Measurements from ENCODE around the gene VWA7. TPM values are rescaled to one million over a fixed set of nuclear protein-coding genes. Genes with fewer than 3 reads are reported as not detected.

Gene VWA7, protein sequence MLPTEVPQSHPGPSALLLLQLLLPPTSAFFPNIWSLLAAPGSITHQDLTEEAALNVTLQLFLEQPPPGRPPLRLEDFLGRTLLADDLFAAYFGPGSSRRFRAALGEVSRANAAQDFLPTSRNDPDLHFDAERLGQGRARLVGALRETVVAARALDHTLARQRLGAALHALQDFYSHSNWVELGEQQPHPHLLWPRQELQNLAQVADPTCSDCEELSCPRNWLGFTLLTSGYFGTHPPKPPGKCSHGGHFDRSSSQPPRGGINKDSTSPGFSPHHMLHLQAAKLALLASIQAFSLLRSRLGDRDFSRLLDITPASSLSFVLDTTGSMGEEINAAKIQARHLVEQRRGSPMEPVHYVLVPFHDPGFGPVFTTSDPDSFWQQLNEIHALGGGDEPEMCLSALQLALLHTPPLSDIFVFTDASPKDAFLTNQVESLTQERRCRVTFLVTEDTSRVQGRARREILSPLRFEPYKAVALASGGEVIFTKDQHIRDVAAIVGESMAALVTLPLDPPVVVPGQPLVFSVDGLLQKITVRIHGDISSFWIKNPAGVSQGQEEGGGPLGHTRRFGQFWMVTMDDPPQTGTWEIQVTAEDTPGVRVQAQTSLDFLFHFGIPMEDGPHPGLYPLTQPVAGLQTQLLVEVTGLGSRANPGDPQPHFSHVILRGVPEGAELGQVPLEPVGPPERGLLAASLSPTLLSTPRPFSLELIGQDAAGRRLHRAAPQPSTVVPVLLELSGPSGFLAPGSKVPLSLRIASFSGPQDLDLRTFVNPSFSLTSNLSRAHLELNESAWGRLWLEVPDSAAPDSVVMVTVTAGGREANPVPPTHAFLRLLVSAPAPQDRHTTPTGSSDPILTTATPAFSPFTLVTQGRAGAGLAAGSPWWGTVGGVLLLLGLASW
- total RNA-seq: 0.19 and 0.86 TPM in 2 replicates

GRCh38 chr6:31776989-31777666 lies at the start of gene VWA7:
VWA7 (minus strand) TSS chr6:31777328; CDS start chr6:31776779, 549 bp downstream.

DNA sequence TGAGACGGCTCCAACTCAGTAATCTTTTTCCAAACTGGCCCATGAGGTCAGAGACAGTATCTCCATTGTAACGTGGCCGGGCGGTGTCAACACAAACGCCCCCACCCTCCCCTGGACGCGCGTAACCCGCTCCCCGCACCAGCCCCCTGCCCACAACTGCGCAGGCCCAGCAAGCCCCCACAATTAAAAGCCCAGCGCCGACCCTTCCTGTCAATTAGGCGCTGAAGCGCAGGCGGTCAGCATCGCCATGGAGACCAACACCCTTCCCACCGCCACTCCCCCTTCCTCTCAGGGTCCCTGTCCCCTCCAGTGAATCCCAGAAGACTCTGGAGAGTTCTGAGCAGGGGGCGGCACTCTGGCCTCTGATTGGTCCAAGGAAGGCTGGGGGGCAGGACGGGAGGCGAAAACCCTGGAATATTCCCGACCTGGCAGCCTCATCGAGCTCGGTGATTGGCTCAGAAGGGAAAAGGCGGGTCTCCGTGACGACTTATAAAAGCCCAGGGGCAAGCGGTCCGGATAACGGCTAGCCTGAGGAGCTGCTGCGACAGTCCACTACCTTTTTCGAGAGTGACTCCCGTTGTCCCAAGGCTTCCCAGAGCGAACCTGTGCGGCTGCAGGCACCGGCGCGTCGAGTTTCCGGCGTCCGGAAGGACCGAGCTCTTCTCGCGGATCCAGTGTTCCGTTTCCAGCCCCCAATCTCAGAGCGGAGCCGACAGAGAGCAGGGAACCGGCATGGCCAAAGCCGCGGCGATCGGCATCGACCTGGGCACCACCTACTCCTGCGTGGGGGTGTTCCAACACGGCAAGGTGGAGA lies 38.1 kb upstream of the VWA7 start, which contains the start of the genes HSPA1A and HSPA1L:
Gene HSPA1A, plus strand, starts transcription at position 519 of the 814 bp plus-strand sequence. Its CDS starts 214 bp downstream, at position 733.
Gene HSPA1L, minus strand, starts transcription at position 259 of the 814 bp plus-strand sequence. CDS start 3,311 bp downstream, outside the sequence.

DNA sequence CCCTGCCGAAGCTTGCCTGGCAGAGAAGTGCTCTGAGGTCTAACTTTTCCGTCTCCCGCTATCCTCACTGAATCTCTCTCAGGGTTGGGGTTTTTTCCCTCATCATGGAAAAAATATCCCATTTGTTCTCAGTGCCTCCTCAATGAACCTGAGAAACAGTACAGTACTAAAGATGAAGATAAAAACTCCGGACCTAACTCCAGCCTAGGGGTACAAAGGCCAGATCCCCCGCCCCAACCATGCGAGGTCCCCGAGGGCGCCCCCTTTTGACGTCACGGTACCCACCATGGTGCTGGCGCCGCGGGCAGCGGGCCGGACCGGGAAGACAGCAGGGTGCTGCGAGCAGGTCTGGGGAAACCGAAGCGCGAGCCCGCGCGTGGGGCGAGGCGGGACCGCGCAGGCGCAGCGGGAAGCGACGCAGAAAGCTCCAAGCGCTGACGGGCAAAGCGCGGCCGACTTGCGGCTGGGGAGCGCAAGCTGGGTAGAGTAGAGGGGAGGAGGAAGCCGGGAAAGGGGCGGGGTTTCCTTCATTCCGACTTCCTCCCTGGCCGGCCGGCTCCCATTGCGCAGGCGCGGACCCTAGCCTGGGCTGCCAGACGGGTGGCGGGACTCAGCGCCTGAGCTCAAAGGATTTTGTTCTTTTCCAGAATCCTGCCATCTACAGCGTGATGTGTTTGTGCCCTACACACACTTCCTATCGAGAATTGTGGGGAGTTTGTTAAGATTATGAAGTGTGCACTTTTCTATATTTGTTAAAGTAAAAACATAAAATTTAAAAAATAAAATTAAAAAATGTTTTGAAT lies 29.5 kb upstream of the VWA7 start, which contains the start of gene LSM2:
Gene LSM2, minus strand, starts transcription at position 497 of the 803 bp plus-strand sequence. Its CDS starts 209 bp downstream, at position 288.

GRCh38 chr6:31795616-31796298 lies 18.6 kb upstream of the VWA7 start, which contains the start of gene VARS1:
VARS1 (minus strand) TSS chr6:31795752; CDS start chr6:31795217, 535 bp downstream.

GRCh38 chr6:31762356-31762755 lies 14.8 kb downstream of the VWA7 start, which contains the start of gene SAPCD1:
SAPCD1 (plus strand) TSS chr6:31762656; CDS start chr6:31763055, 399 bp downstream.

DNA sequence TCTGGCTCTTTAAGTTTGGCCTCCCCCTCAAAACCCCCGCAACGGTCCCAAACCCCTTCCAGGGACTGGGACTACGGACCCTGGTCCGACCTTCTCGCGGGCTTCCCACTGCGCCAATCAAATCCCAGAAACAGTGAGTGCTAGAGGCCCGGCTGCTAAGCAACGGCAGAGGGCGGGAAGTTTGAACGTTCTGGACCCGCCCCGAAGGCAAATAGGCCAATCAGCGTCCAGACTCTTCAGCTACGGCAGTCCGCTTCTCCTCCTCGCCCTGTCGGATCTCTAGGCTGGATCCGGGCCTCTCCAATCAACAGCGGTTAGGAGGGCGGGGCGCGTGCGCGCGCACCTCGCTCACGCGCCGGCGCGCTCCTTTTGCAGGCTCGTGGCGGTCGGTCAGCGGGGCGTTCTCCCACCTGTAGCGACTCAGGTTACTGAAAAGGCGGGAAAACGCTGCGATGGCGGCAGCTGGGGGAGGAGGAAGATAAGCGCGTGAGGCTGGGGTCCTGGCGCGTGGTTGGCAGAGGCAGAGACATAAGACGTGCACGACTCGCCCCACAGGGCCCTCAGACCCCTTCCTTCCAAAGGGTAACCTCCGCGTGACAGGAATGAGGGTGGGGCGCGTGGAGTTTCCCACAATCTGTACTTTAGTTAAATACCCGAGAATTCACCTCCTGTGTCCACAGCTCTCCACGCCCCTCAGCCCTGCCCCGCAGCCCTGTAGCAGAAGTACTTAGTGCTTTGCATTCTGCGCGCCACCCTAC lies 37.3 kb downstream of the VWA7 start, which contains the start of gene MSH5:
Gene MSH5, plus strand, starts transcription at position 367 of the 758 bp plus-strand sequence. CDS start 462 bp downstream, outside the sequence.

DNA sequence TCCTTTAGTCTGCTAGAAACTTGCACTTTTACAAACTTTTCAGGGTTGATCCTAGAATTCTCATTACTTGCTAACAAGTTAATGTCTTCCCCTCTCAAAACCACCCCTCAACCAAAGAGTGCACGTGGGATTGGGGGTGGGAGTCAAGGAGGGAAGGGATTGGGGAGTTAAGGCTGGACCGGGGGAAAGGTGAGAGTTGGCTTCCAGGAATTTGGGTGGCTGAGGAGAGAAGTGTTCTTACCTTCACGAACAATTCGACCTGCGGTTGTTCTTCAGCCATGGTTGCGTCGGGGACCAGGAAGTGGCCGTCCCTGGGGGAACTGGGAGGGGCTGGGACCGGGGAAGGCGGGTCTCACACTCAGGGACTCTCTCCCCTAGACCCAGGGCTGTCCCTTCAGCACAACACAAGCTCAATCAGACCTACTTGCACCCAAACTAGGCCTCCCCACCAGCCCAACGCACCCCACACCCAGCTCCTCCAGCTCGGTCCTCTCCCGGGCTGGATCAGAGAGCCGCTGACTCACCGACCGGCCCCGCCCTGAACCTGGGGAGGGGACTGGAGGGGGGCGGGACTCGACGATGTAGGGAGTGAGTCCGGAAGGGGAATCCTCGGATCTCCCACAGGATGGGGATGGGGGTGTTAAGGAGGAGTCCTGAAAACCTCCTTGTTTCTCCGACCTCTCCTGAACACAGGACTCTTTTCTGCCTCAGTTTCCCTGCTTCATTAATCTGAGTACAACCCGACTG lies 40.9 kb downstream of the VWA7 start, which contains the start of gene CLIC1:
Gene CLIC1, minus strand, starts transcription at position 510 of the 747 bp plus-strand sequence. Its CDS starts 230 bp downstream, at position 280.

DNA sequence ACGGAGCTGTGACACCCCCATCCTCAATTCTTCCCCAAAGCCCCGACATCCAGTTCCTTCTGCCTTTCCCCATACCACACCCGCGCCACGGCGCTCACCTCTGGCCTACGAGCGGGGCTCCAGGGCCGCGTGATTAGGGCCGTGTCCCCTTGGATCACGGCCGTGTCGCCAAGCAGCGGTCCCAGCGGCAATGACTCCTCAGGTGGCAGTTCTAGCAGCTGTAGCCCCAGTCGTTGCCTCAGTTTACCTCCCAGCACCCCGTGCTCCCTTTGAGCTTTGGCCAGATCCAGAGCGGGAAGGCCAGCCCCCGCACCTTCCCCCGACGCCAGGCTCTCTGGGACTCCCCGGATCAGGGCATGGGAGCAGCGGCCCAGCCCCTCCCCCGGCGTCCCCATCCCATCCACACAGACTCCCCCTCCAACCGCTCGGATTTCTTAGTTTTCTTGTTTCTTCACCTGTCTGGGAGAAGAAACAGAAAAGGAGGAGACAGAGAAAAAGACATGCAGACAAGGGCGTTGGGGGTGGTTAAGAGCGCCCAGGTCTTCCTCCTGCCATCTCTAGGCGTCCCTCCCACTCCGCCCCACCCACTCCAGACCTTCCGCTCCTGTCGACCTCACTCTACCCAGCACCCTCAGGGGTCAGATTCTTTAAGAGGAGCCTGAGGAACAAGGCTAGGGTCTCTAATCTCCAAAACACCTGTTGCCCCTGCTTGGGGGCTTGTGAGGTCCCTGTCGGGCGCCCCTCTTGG lies 48.2 kb downstream of the VWA7 start, which contains the start of gene DDAH2:
Gene DDAH2, minus strand, starts transcription at position 533 of the 748 bp plus-strand sequence. Its CDS starts 138 bp downstream, at position 395.

DNA sequence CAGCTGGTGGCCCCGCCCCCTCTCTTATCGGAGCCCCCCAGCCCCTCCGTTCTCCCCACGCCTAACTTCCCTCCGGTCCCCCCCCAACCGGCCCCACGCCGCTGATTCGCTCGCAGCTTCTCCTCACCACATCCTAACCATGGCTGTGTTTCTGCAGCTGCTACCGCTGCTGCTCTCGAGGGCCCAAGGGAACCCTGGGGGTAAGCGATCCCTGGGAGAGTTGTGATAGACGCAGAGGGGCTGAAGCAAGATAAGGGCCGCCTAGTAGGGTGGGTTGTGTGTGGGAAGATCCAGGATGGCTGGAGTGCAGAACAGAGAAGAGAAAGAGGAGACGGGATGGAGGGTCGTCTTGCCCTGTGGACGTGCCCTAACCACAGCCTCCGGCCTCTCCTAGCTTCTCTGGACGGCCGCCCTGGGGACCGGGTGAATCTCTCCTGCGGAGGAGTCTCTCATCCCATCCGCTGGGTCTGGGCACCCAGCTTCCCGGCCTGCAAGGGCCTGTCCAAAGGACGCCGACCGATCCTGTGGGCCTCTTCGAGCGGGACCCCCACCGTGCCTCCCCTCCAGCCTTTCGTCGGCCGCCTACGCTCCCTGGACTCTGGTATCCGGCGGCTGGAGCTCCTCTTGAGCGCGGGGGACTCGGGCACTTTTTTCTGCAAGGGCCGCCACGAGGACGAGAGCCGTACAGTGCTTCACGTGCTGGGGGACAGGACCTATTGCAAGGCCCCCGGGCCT lies 53.7 kb downstream of the VWA7 start, which contains the start of gene MPIG6B:
Gene MPIG6B, plus strand, starts transcription at position 129 of the 735 bp plus-strand sequence. Its CDS starts 11 bp downstream, at position 140.

DNA sequence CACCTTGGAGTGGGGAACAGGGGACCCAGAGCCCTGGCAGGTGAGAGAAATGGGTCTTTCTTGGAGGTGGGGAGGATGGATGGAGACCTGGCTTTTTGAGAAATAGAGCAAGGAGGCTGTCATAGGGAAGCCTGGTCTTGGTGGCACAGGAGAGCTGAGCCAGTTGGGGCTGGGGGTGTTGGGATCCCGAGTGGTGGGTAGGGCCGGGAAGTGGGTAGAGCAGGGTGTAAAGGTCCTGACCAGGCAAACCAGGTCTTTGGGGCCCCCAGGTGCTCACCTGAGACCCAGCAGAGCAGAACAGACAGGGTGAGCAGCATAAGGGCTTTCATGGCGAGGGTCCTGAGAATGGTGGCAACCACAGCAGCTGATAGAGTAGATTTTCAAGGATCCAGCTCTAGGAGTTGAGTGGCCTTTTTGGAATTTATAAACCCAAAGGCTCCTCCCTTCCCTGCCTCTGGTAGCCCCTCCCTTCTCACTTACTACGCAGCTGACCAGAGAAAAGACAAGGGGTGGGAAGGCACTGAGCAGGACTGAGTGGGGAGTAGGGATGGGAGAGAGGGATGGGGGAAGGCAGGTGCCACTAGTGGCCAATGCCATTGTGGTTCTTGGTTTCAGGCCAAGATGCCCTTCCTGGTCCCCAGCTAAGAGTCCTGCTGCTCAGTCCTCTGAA lies 55.6 kb downstream of the VWA7 start, which contains the start of gene LY6G6C:
Gene LY6G6C, minus strand, starts transcription at position 396 of the 670 bp plus-strand sequence. Its CDS starts 67 bp downstream, at position 329.

Other genes starting within 250 kb of the VWA7 start
- gene MCCD1, start 248.4 kb downstream of the VWA7 start, total RNA-seq: not detected in 2 replicates
- 438 and 525 TPM in 2 replicates for gene DDX39B, start 235.3 kb downstream of the VWA7 start, total RNA-seq
- 0.11 and 0.16 TPM in 2 replicates for gene ATP6V1G2, start 230.7 kb downstream of the VWA7 start, total RNA-seq
- gene NFKBIL1, start 229.7 kb downstream of the VWA7 start, total RNA-seq: 12.2 and 29.0 TPM in 2 replicates
- not detected in 2 replicates for gene LTA, start 205.0 kb downstream of the VWA7 start, total RNA-seq
- gene TNF, start 201.8 kb downstream of the VWA7 start, total RNA-seq: 3.3 and 4.5 TPM in 2 replicates
- gene LTB, start 194.9 kb downstream of the VWA7 start, total RNA-seq: 0.49 and 1.5 TPM in 2 replicates
- not detected in 2 replicates for gene LST1, start 191.1 kb downstream of the VWA7 start, total RNA-seq
- not detected in 2 replicates for gene NCR3, start 184.3 kb downstream of the VWA7 start, total RNA-seq
- not detected in 2 replicates for gene AIF1, start 162.1 kb downstream of the VWA7 start, total RNA-seq
- 88.0 and 92.7 TPM in 2 replicates for gene PRRC2A, start 156.6 kb downstream of the VWA7 start, total RNA-seq
- gene BAG6, start 124.7 kb downstream of the VWA7 start, total RNA-seq: 195 and 196 TPM in 2 replicates
- gene APOM, start 121.4 kb downstream of the VWA7 start, total RNA-seq: 1.2 and 2.3 TPM in 2 replicates
- gene C6orf47, start 116.5 kb downstream of the VWA7 start, total RNA-seq: 16.0 and 20.2 TPM in 2 replicates
- gene GPANK1, start 112.3 kb downstream of the VWA7 start, total RNA-seq: 13.1 and 16.0 TPM in 2 replicates
- 251 and 316 TPM in 2 replicates for gene CSNK2B, start 111.2 kb downstream of the VWA7 start, total RNA-seq
- 1.9 and 2.3 TPM in 2 replicates for gene LY6G5B, start 107.4 kb downstream of the VWA7 start, total RNA-seq
- 0.70 and 0.76 TPM in 2 replicates for gene LY6G5C, start 96.3 kb downstream of the VWA7 start, total RNA-seq
- gene ABHD16A, start 74.0 kb downstream of the VWA7 start, total RNA-seq: 24.0 and 27.8 TPM in 2 replicates
- gene LY6G6F, start 70.5 kb downstream of the VWA7 start, total RNA-seq: not detected in 2 replicates
- gene LY6G6D, start 62.0 kb downstream of the VWA7 start, total RNA-seq: not detected in 2 replicates
- 0.15 TPM in 1 of 2 replicates, not detected in the other for gene LY6G6C, start 55.6 kb downstream of the VWA7 start, total RNA-seq
- not detected in 2 replicates for gene MPIG6B, start 54.0 kb downstream of the VWA7 start, total RNA-seq
- 9.5 and 16.1 TPM in 2 replicates for gene DDAH2, start 48.0 kb downstream of the VWA7 start, total RNA-seq
- gene CLIC1, start 40.8 kb downstream of the VWA7 start, total RNA-seq: 805 and 887 TPM in 2 replicates
- gene MSH5, start 37.3 kb downstream of the VWA7 start, total RNA-seq: 6.2 and 7.4 TPM in 2 replicates
- 0.70 and 1.5 TPM in 2 replicates for gene SAPCD1, start 14.7 kb downstream of the VWA7 start, total RNA-seq
- gene VARS1, start 18.4 kb upstream of the VWA7 start, total RNA-seq: 84.7 and 118 TPM in 2 replicates
- gene LSM2, start 29.6 kb upstream of the VWA7 start, total RNA-seq: 95.7 and 134 TPM in 2 replicates
- 0.53 and 0.62 TPM in 2 replicates for gene HSPA1L, start 38.0 kb upstream of the VWA7 start, total RNA-seq
- 37.6 and 59.1 TPM in 2 replicates for gene HSPA1A, start 38.2 kb upstream of the VWA7 start, total RNA-seq
- gene HSPA1B, start 50.4 kb upstream of the VWA7 start, total RNA-seq: 76.1 and 133 TPM in 2 replicates
- gene NEU1, start 85.5 kb upstream of the VWA7 start, total RNA-seq: 33.3 and 33.7 TPM in 2 replicates
- gene SLC44A4, start 101.7 kb upstream of the VWA7 start, total RNA-seq: 0.04 TPM in 1 of 2 replicates, not detected in the other
- 22.2 and 24.5 TPM in 2 replicates for gene EHMT2, start 120.4 kb upstream of the VWA7 start, total RNA-seq
- 0.30 and 0.39 TPM in 2 replicates for gene ZBTB12, start 124.8 kb upstream of the VWA7 start, total RNA-seq
- not detected in 2 replicates for gene C2, start 150.4 kb upstream of the VWA7 start, total RNA-seq
- gene CFB, start 168.8 kb upstream of the VWA7 start, total RNA-seq: 1.2 and 3.4 TPM in 2 replicates
- gene NELFE, start 181.6 kb upstream of the VWA7 start, total RNA-seq: 129 and 171 TPM in 2 replicates
- 34.5 and 47.2 TPM in 2 replicates for gene SKIC2, start 181.8 kb upstream of the VWA7 start, total RNA-seq
- 17.2 and 20.9 TPM in 2 replicates for gene DXO, start 194.8 kb upstream of the VWA7 start, total RNA-seq
- gene C4A, start 204.7 kb upstream of the VWA7 start, total RNA-seq: 1.7 and 3.4 TPM in 2 replicates
- gene C4B, start 237.5 kb upstream of the VWA7 start, total RNA-seq: 1.2 and 2.4 TPM in 2 replicates